Measurements from ENCODE around the gene VSTM2B. TPM values are rescaled to one million over a fixed set of nuclear protein-coding genes. Genes with fewer than 3 reads are reported as not detected.

Gene VSTM2B
- total and polyA plus RNA-seq, 2 of the 4 experiments (the other 2 are of a cell fraction) = not detected

DNA sequence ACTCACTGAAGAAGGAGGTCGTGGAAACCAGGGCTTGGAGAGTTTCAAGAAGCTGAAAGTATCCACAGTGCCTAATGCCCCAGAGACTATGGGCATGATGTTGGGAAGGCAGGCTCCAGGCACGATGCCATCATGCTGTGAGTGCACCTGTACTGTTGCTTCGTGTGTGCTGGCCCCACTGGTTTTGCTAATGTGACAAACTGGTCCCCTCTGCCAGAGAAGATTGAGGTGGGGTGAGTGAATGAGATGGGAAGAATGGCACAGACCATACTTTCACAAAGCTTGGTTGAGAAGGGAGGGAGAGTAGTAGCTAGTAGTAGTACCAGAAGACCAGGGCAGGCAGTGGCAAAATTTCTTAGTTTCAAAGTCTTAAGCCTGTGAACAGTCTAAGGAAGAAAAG is 61.3 kb downstream of the VSTM2B start:
- H4K20me1 ChIP-seq (ENCODE audit: insufficient read depth, low read length) = no peaks in the 10 kb centered on the region

More for the DNA sequence above, 61.3 kb downstream of the VSTM2B start:
- 35% methylated on average over 3 of the region's 3 CpGs; no CpG with 5 or more reads in 1 of the 2 experiments for WGBS, 2 experiments (ENCODE audit: extremely low coverage in 2 of 2, insufficient read length in 1 of 2)
- no peak overlapping the region for H3K56ac ChIP-seq (ENCODE audit: extremely low read depth, insufficient read depth, low read length)
- no peak overlapping the region for H3K18ac ChIP-seq (ENCODE audit: low read depth, low read length)
- H3K4me1 ChIP-seq (ENCODE audit: control insufficient read depth, insufficient read depth, low read length) = no peaks in the 10 kb centered on the region
- no peaks in the 10 kb centered on the region for H3K79me1 ChIP-seq (ENCODE audit: low read depth in 1 of 2, low read length in 2 of 2)
- no peak overlapping the region for H2AK5ac ChIP-seq (ENCODE audit: low read depth, low read length)
- ChIA-PET CTCF (interaction anchor here (0.5 kb wide), 1 partner anchor 12 kb away, joined by 3 read pairs; no protein-coding TSS in a partner anchor), POLR2A (ENCODE audit: unreplicated experiment) (no interaction called here)
- intact Hi-C loops (cut with micrococcal nuclease) (no loop called here), in situ Hi-C loops (cut with MboI; ENCODE audit: low sequenced_read_pairs) (no loop called here), dilution Hi-C loops (cut with HindIII; ENCODE audit: low sequenced_read_pairs, unreplicated experiment) (no loop called here)
- H3K9ac ChIP-seq (ENCODE audit: low read depth, low read length) = no peak overlapping the region
- H2BK120ac ChIP-seq (ENCODE audit: low read depth, low read length) = no peak overlapping the region
- no peak overlapping the region for H4K91ac ChIP-seq (ENCODE audit: insufficient read depth, low read depth, low read length)
- H3K27ac ChIP-seq (ENCODE audit: insufficient read depth, low read length) = no peak overlapping the region
- H3K14ac ChIP-seq (replicated peaks; ENCODE audit: low read depth, low read length) = no peak overlapping the region
- H4K5ac ChIP-seq (ENCODE audit: low read depth, low read length) = no peak overlapping the region
- H3K9me3 ChIP-seq (ENCODE audit: control insufficient read depth, insufficient read depth, low read length) = no peaks in the 10 kb centered on the region
- H3K4ac ChIP-seq (ENCODE audit: low read depth, low read length) = no peak overlapping the region
- no peak for ATAC-seq (ENCODE audit: low read depth)
- TF ChIP-seq FOS (IDR thresholded peaks at IDR 0.05; ENCODE audit: low read depth, low read length) = no peak
- TF ChIP-seq, protein P1, sequence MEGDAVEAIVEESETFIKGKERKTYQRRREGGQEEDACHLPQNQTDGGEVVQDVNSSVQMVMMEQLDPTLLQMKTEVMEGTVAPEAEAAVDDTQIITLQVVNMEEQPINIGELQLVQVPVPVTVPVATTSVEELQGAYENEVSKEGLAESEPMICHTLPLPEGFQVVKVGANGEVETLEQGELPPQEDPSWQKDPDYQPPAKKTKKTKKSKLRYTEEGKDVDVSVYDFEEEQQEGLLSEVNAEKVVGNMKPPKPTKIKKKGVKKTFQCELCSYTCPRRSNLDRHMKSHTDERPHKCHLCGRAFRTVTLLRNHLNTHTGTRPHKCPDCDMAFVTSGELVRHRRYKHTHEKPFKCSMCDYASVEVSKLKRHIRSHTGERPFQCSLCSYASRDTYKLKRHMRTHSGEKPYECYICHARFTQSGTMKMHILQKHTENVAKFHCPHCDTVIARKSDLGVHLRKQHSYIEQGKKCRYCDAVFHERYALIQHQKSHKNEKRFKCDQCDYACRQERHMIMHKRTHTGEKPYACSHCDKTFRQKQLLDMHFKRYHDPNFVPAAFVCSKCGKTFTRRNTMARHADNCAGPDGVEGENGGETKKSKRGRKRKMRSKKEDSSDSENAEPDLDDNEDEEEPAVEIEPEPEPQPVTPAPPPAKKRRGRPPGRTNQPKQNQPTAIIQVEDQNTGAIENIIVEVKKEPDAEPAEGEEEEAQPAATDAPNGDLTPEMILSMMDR (conservative IDR thresholded peaks at IDR 0.05; ENCODE audit: low read depth, low read length) = no peak
- no peak for TF ChIP-seq MAZ (IDR thresholded peaks at IDR 0.05; ENCODE audit: borderline replicate concordance, low read depth, low read length)
- TF ChIP-seq, protein P2, sequence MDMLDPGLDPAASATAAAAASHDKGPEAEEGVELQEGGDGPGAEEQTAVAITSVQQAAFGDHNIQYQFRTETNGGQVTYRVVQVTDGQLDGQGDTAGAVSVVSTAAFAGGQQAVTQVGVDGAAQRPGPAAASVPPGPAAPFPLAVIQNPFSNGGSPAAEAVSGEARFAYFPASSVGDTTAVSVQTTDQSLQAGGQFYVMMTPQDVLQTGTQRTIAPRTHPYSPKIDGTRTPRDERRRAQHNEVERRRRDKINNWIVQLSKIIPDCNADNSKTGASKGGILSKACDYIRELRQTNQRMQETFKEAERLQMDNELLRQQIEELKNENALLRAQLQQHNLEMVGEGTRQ (IDR thresholded peaks at IDR 0.05; ENCODE audit: low read depth, low read length) = no peak
- TF ChIP-seq, protein P3, sequence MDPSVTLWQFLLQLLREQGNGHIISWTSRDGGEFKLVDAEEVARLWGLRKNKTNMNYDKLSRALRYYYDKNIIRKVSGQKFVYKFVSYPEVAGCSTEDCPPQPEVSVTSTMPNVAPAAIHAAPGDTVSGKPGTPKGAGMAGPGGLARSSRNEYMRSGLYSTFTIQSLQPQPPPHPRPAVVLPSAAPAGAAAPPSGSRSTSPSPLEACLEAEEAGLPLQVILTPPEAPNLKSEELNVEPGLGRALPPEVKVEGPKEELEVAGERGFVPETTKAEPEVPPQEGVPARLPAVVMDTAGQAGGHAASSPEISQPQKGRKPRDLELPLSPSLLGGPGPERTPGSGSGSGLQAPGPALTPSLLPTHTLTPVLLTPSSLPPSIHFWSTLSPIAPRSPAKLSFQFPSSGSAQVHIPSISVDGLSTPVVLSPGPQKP (IDR thresholded peaks at IDR 0.05; ENCODE audit: borderline replicate concordance, low read depth, low read length) = no peak
- no peak for TF ChIP-seq RFX5 (IDR thresholded peaks at IDR 0.05; ENCODE audit: low read depth, low read length)
- TF ChIP-seq SMC3 (IDR thresholded peaks at IDR 0.05; ENCODE audit: low read depth, low read length) = no peak
- no peak for TF ChIP-seq CEBPB (IDR thresholded peaks at IDR 0.05; ENCODE audit: low read depth, low read length)
- TF ChIP-seq POLR2A (IDR thresholded peaks at IDR 0.05; ENCODE audit: low read depth, low read length) = no peak
- TF ChIP-seq NFE2L2 (IDR thresholded peaks at IDR 0.05; ENCODE audit: low read depth, low read length) = no peak
- no peak for TF ChIP-seq RCOR1 (IDR thresholded peaks at IDR 0.05; ENCODE audit: insufficient replicate concordance, low read length)
- TF ChIP-seq MXI1 (IDR thresholded peaks at IDR 0.05; ENCODE audit: borderline replicate concordance, low read depth, low read length) = no peak
- TF ChIP-seq RAD21 (IDR thresholded peaks at IDR 0.05; ENCODE audit: low read length) = no peak
- no peak for TF ChIP-seq CHD1 (IDR thresholded peaks at IDR 0.05; ENCODE audit: low read depth, low read length)
- TF ChIP-seq BHLHE40 (IDR thresholded peaks at IDR 0.05; ENCODE audit: low read depth, low read length) = no peak
- no peak for TF ChIP-seq MAFK (IDR thresholded peaks at IDR 0.05; ENCODE audit: low read depth, low read length)
- H4K8ac ChIP-seq (ENCODE audit: low read depth in 2 of 2, low read length in 2 of 2) = no peak overlapping the region
- H3K4me2 ChIP-seq (ENCODE audit: low read depth, low read length) = no peak overlapping the region
- no peak overlapping the region for H3K23ac ChIP-seq (ENCODE audit: low read depth, low read length)
- no peak overlapping the region for H2AFZ ChIP-seq (replicated peaks; ENCODE audit: low read length, poor library complexity)
- no peak for DNase-seq
- peaks cover 5% of the 10 kb centered on the region for H3K27me3 ChIP-seq (ENCODE audit: control insufficient read depth, insufficient read depth, low read length)
- no TSS peak for BruUV-seq (replicated peaks)
- H3K4me3 ChIP-seq (ENCODE audit: insufficient read depth, low read depth, low read length) = no peak overlapping the region
- H2BK15ac ChIP-seq (ENCODE audit: low read depth, low read length) = no peak overlapping the region
- no peaks in the 10 kb centered on the region for H3K9me1 ChIP-seq (ENCODE audit: insufficient read depth, low read length)
- H3K36me3 ChIP-seq (ENCODE audit: control insufficient read depth, insufficient read depth, low read length) = no peaks in the 10 kb centered on the region
- no peak overlapping the region for H2BK5ac ChIP-seq (ENCODE audit: low read depth, low read length, poor library complexity, severe bottlenecking)
- no peak overlapping the region for H2AK9ac ChIP-seq (replicated peaks; ENCODE audit: low read depth, low read length, poor library complexity)
- H2BK20ac ChIP-seq (ENCODE audit: low read depth, low read length) = no peak overlapping the region

Data from IMR-90 (cell line).